ENCODE results near the gene PCDHB11. TPM values are rescaled to one million over a fixed set of nuclear protein-coding genes. Genes with fewer than 3 reads are reported as not detected.
"Not testable (repeated sequence)": the region's sequence is repeated elsewhere in the genome, so short reads cannot be mapped to it uniquely, and the experiment has no call there.

The PCDHB11 gene
- total RNA-seq, 1 experiment from 2014 or later, result 0.40 TPM

DNA sequence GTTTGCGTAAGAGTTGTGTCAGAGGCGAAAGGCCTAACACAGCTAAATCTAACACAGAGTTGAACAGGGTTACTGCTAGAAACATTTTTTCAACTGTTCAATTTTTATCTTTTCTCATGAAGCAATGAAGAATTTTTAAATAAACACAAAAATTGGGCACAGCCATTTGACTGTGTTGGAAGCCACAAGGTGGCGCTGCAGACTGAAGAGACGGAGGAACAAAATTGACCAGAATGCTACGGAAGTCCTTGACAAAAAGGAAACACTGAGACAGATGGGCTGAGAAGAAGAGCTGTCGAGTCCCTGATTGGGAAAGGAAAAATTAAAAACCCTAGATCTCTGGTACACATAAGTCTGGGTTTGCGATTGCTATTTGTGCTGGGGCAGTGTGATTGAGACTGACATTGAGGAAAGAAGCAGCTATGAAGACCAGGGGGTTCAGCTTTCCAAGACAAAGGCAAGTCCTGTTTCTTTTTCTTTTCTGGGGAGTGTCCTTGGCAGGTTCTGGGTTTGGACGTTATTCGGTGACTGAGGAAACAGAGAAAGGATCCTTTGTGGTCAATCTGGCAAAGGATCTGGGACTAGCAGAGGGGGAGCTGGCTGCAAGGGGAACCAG, 12.4 kb upstream of the PCDHB11 start, which contains the start of gene PCDHB9:
Gene PCDHB9 (plus strand): TSS at position 265 of the 616 bp plus-strand sequence. CDS start 158 bp downstream, at position 423.
- peak; percentile 63 for DNase-seq (ENCODE audit: low read depth)

DNA sequence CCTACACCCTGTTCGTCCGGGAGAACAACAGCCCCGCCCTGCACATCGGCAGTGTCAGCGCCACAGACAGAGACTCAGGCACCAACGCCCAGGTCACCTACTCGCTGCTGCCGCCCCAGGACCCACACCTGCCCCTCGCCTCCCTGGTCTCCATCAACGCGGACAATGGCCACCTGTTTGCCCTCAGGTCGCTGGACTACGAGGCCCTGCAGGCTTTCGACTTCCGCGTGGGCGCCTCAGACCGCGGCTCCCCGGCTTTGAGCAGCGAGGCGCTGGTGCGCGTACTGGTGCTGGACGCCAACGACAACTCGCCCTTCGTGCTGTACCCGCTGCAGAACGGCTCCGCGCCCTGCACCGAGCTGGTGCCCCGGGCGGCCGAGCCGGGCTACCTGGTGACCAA, 10.7 kb upstream of the PCDHB11 start:
- not testable (repeated sequence) for DNase-seq (ENCODE audit: low read depth)

DNA sequence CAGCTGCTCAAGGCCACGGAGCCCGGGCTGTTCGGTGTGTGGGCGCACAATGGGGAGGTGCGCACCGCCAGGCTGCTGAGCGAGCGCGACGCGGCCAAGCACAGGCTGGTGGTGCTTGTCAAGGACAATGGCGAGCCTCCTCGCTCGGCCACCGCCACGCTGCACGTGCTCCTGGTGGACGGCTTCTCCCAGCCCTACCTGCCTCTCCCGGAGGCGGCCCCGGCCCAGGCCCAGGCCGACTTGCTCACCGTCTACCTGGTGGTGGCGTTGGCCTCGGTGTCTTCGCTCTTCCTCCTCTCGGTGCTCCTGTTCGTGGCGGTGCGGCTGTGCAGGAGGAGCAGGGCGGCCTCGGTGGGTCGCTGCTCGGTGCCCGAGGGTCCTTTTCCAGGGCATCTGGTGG, 10.3 kb upstream of the PCDHB11 start:
- DNase-seq (ENCODE audit: low read depth), result not testable (repeated sequence)

DNA sequence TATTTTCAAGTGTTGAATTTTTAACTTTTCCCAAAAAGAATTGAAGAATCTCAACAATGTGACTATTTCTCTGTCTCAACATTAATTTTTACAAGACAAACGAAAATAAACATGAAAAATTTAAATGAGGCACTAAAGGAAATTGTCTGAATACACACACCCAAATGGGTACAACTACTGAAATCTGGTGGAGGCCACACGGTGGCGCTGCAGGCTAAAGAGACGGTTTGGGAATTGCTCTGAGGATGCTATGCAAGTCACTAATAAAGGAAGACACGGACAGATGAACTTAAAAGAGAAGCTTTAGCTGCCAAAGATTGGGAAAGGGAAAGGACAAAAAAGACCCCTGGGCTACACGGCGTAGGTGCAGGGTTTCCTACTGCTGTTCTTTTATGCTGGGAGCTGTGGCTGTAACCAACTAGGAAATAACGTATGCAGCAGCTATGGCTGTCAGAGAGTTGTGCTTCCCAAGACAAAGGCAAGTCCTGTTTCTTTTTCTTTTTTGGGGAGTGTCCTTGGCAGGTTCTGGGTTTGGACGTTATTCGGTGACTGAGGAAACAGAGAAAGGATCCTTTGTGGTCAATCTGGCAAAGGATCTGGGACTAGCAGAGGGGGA, 7.2 kb upstream of the PCDHB11 start, which contains the start of gene PCDHB10:
Gene PCDHB10 (plus strand): TSS at position 244 of the 616 bp plus-strand sequence. CDS start 200 bp downstream, at position 444.
- DNase-seq (ENCODE audit: low read depth), result peak; percentile 65

DNA sequence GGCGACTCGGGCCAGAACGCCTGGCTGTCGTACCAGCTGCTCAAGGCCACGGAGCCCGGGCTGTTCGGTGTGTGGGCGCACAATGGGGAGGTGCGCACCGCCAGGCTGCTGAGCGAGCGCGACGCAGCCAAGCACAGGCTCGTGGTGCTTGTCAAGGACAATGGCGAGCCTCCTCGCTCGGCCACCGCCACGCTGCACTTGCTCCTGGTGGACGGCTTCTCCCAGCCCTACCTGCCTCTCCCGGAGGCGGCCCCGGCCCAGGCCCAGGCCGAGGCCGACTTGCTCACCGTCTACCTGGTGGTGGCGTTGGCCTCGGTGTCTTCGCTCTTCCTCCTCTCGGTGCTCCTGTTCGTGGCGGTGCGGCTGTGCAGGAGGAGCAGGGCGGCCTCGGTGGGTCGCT, 5.1 kb upstream of the PCDHB11 start:
- DNase-seq (ENCODE audit: low read depth), result not testable (repeated sequence)

DNA sequence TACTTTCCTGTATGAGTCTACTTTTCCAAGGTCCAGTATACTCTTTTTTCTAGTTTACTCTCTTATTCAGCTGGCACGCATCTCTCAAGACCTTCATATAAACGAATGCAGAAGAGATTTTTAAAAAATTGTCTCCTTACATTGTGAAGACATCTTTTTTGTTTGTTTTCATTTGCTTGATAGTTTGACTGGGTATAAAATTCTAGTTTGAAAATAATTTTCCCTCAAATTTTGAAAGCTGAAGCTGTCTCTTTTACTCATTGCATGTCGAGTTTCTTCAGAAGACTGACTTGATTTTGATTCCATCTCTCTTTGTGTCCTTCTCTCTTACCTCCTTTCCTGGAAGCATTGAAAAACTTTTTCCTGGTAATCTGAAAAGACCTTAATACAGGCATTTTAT, 3.1 kb upstream of the PCDHB11 start:
- no peak for DNase-seq (ENCODE audit: low read depth)

DNA sequence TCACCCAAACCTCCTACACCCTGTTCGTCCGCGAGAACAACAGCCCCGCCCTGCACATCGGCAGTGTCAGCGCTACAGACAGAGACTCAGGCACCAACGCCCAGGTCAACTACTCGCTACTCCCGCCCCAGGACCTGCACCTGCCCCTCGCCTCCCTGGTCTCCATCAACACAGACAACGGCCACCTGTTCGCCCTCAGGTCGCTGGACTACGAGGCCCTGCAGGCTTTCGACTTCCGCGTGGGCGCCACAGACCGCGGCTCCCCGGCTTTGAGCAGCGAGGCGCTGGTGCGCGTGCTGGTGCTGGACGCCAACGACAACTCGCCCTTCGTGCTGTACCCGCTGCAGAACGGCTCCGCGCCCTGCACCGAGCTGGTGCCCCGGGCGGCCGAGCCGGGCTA, 1.7 kb downstream of the PCDHB11 start:
- DNase-seq (ENCODE audit: low read depth), result not testable (repeated sequence)

DNA sequence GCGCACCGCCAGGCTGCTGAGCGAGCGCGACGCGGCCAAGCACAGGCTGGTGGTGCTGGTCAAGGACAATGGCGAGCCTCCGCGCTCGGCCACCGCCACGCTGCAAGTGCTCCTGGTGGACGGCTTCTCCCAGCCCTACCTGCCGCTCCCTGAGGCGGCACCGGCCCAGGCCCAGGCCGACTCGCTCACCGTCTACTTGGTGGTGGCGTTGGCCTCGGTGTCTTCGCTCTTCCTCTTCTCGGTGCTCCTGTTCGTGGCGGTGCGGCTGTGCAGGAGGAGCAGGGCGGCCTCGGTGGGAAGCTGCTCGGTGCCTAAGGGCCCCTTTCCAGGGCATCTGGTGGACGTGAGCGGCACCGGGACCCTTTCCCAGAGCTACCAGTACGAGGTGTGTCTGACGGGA, 2.2 kb downstream of the PCDHB11 start:
- not testable (repeated sequence) for DNase-seq (ENCODE audit: low read depth)

DNA sequence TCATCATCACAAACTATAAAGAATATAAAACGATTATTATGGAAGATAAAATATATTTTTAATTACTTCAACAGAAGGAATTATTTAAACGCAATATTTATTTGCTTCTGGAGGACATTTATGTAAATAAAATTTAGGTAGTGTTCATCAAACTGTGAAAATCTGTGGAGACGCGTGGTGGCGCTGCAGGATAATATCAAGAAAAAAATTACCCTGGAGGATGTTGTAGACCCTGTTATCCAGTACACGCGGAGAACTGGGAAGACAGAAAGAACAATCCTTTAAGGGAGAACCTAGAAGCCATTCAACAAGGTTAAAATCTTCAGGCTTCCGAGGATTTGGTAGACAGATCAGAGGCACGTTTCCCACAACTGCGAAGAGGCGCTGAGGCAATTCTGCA, 9.1 kb downstream of the PCDHB11 start, which contains the start of gene PCDHB12:
Gene PCDHB12 (plus strand): TSS at position 242 of the 400 bp plus-strand sequence. CDS start 189 bp downstream, outside the sequence.
- peak; percentile 56 for DNase-seq (ENCODE audit: low read depth)

DNA sequence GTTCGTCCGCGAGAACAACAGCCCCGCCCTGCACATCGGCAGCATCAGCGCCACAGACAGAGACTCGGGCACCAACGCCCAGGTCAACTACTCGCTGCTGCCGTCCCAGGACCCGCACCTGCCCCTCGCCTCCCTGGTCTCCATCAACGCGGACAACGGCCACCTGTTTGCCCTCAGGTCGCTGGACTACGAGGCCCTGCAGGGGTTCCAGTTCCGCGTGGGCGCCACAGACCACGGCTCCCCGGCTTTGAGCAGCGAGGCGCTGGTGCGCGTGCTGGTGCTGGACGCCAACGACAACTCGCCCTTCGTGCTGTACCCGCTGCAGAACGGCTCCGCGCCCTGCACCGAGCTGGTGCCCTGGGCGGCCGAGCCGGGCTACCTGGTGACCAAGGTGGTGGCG, 10.9 kb downstream of the PCDHB11 start:
- not testable (repeated sequence) for DNase-seq (ENCODE audit: low read depth)

DNA sequence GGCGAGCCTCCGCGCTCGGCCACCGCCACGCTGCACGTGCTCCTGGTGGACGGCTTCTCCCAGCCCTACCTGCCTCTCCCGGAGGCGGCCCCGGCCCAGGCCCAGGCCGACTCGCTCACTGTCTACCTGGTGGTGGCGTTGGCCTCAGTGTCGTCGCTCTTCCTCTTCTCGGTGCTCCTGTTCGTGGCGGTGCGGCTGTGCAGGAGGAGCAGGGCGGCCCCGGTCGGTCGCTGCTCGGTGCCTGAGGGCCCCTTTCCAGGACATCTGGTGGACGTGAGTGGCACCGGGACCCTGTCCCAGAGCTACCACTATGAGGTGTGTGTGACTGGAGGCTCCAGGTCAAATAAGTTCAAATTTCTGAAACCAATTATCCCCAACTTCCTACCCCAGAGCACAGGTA, 11.4 kb downstream of the PCDHB11 start:
- DNase-seq (ENCODE audit: low read depth), result not testable (repeated sequence)

DNA sequence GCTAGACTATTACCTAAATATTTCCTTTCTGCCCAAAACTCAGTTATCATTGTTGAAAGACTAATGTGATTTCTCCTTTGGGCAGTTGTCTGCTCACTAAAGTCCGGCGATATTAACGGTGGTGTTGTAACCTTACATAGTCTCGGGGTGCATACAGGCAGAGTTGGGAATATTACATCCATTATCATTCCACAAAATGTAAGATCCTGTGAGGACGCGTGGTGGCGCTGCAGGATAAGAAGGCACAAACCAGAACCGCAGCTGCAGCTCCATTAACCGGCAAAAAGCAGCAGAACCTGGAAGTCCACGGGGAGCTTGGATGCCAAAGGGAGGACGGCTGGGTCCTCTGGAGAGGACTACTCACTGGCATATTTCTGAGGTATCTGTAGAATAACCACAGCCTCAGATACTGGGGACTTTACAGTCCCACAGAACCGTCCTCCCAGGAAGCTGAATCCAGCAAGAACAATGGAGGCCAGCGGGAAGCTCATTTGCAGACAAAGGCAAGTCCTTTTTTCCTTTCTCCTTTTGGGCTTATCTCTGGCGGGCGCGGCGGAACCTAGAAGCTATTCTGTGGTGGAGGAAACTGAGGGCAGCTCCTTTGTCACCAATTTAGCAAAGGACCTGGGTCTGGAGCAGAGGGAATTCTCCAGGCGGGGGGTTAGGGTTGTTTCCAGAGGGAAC, 14.4 kb downstream of the PCDHB11 start, which contains the start of gene PCDHB13:
Gene PCDHB13 (plus strand): TSS at position 264 of the 684 bp plus-strand sequence. CDS start 205 bp downstream, at position 469.
- peak; percentile 72 for DNase-seq (ENCODE audit: low read depth)

DNA sequence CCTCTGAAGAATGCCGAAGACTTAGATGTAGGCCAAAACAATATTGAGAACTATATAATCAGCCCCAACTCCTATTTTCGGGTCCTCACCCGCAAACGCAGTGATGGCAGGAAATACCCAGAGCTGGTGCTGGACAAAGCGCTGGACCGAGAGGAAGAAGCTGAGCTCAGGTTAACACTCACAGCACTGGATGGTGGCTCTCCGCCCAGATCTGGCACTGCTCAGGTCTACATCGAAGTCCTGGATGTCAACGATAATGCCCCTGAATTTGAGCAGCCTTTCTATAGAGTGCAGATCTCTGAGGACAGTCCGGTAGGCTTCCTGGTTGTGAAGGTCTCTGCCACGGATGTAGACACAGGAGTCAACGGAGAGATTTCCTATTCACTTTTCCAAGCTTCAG, 15.2 kb downstream of the PCDHB11 start:
- DNase-seq (ENCODE audit: low read depth), result not testable (repeated sequence)

DNA sequence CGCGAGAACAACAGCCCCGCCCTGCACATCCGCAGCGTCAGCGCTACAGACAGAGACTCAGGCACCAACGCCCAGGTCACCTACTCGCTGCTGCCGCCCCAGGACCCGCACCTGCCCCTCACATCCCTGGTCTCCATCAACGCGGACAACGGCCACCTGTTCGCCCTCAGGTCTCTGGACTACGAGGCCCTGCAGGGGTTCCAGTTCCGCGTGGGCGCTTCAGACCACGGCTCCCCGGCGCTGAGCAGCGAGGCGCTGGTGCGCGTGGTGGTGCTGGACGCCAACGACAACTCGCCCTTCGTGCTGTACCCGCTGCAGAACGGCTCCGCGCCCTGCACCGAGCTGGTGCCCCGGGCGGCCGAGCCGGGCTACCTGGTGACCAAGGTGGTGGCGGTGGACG, 16.1 kb downstream of the PCDHB11 start:
- DNase-seq (ENCODE audit: low read depth), result not testable (repeated sequence)

DNA sequence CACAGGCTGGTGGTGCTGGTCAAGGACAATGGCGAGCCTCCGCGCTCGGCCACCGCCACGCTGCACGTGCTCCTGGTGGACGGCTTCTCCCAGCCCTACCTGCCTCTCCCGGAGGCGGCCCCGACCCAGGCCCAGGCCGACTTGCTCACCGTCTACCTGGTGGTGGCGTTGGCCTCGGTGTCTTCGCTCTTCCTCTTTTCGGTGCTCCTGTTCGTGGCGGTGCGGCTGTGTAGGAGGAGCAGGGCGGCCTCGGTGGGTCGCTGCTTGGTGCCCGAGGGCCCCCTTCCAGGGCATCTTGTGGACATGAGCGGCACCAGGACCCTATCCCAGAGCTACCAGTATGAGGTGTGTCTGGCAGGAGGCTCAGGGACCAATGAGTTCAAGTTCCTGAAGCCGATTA, 16.6 kb downstream of the PCDHB11 start:
- DNase-seq (ENCODE audit: low read depth), result not testable (repeated sequence)

DNA sequence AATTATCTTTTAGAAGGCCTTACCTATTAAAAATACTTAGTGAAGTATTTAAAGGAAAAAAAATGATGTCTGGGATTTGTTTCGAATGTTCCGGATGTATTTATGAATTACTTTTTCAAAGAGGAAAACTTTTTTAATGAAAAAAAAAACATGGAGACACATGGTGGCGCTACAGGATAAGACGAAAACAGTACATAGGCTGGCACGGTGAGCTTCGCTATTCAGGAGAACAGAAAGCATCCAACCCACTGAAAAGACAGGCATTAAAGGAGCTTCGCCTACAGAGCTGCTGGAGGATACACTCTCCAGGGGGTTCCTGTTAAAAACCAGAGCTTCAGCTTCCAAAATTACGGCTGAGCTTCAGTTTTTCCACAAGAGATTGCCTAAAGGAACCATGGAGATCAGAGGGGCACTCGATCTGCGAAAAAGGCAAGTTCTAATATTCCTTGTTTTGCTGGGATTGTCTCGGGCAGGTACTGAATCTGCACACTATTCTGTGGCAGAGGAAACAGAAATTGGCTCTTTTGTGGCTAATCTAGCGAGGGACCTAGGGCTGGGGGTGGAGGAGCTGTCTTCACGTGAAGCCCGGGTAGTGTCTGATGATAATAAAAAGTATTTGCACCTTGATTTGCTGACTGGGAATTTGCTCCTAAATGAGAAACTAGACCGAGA, 23.8 kb downstream of the PCDHB11 start, which contains the start of gene PCDHB14:
Gene PCDHB14 (plus strand): TSS at position 232 of the 672 bp plus-strand sequence. CDS start 163 bp downstream, at position 395.
- DNase-seq (ENCODE audit: low read depth), result peak; percentile 44

DNA sequence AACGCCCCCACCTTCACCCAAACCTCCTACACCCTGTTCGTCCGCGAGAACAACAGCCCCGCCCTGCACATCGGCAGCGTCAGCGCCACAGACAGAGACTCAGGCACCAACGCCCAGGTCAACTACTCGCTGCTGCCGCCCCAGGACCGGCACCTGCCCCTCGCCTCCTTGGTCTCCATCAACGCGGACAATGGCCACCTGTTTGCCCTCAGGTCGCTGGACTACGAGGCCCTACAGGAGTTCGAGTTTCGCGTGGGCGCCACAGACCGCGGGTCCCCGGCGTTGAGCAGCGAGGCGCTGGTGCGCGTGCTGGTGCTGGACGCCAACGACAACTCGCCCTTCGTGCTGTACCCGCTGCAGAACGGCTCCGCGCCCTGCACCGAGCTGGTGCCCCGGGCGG, 25.4 kb downstream of the PCDHB11 start:
- DNase-seq (ENCODE audit: low read depth), result not testable (repeated sequence)

DNA sequence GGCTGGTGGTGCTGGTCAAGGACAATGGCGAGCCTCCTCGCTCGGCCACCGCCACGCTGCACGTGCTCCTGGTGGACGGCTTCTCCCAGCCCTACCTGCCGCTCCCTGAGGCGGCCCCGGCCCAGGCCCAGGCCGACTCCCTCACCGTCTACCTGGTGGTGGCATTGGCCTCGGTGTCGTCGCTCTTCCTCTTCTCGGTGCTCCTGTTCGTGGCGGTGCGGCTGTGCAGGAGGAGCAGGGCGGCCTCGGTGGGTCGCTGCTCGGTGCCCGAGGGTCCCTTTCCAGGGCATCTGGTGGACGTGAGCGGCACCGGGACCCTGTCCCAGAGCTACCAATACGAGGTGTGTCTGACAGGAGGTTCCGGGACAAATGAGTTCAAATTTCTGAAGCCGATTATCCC, 26.0 kb downstream of the PCDHB11 start:
- DNase-seq (ENCODE audit: low read depth), result not testable (repeated sequence)

DNA sequence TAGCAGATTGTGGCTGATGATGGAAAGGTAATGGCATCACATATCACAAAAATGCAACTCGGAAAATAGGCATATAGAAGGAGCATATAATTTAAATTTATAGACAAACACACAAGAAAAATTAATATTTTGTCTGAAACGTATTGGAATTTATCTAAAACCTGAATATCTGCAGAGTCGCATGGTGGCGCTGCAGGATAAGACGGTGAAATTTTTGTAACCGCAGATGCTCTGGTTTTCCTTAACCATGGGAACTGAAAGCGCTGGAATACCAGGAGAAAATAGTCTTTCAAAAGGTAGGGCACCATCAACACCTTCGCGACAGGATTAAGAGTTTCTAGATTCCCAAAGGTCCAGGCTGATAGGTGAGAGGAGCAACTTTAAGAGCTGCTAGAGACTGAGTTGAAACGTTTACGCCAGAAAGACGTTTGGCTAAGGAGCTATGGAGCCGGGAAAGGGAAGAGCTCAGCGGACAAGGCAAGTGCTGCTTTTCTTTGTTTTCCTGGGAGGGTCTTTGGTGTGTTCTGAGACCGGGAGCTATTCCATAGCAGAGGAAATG, 34.8 kb downstream of the PCDHB11 start:
- peak; percentile 39 for DNase-seq (ENCODE audit: low read depth)

DNA sequence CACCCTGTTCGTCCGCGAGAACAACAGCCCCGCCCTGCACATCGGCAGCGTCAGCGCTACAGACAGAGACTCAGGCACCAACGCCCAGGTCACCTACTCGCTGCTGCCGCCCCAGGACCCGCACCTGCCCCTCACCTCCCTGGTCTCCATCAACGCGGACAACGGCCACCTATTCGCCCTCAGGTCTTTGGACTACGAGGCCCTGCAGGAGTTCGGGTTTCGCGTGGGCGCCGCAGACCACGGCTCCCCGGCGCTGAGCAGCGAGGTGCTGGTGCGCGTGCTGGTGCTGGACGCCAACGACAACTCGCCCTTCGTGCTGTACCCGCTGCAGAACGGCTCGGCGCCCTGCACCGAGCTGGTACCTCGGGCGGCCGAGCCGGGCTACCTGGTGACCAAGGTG, 36.5 kb downstream of the PCDHB11 start:
- DNase-seq (ENCODE audit: low read depth), result not testable (repeated sequence)

Data from Daoy (cell line).